Lower leg skin (tissue), 4 donors: ENCODE measurements around the gene ATG9A. TPM values are rescaled to one million over a fixed set of nuclear protein-coding genes. Genes with fewer than 3 reads are reported as not detected.
A peak's percentile ranks its signal among the peaks of the same experiment; 100 is the strongest.

Experiments used
- DNase-seq, 2 donors: peaks; one replicate each; pipeline ENCODE4 v3.0.0-alpha.2; 2019; ENCODE audit warnings: low spot score in 2 of 2
- H3K4me3 ChIP-seq: fragments of 200-600 bp; sonication (generic); 2 replicates; pipeline ENCODE4 v1.5.1; 2017; ENCODE audit warnings: mild to moderate bottlenecking, low read depth; ENCODE audit not compliant: poor library complexity, severe bottlenecking
- POLR2A ChIP-seq, 2 donors: fragments of 450-650 bp; IDR thresholded peaks; one replicate each; pipeline ENCODE4 v1.6.1; 2016 to 2017; ENCODE audit warnings: antibody characterized with exemption in 2 of 2, mild to moderate bottlenecking in 1 of 2, moderate library complexity in 1 of 2
- WGBS, 2 donors: methylation state at CpG; one replicate each; pipeline ENCODE4 v1.1.5; 2018; 5-methylcytosine and 5-hydroxymethylcytosine counted together
- intact Hi-C: fragments of 100-400 bp; cut with DNase I; formaldehyde crosslinking; loops from one replicate; pipeline ENCODE4 v1.15.0; 2023; ENCODE audit warnings: low total_unique reads
- total RNA-seq, 4 donors: library from RNA; depleted of rRNA; stranded (reverse); fragments of >200 nt; gene quantifications; one replicate each; pipeline ENCODE4 v1.1.0, GENCODE V29; 2016
- TF ChIP-seq, protein P1 (sequence below), 3 donors: fragments of 450-650 bp; IDR thresholded peaks; one replicate each; pipeline ENCODE4 v1.5.1; 2016; ENCODE audit warnings: antibody characterized with exemption in 3 of 3, mild to moderate bottlenecking in 3 of 3, moderate library complexity in 2 of 3

ATG9A gene
- total RNA-seq, 4 donors from 2014 or later: 57.6 to 92.8 (median 61.9) TPM

DNA sequence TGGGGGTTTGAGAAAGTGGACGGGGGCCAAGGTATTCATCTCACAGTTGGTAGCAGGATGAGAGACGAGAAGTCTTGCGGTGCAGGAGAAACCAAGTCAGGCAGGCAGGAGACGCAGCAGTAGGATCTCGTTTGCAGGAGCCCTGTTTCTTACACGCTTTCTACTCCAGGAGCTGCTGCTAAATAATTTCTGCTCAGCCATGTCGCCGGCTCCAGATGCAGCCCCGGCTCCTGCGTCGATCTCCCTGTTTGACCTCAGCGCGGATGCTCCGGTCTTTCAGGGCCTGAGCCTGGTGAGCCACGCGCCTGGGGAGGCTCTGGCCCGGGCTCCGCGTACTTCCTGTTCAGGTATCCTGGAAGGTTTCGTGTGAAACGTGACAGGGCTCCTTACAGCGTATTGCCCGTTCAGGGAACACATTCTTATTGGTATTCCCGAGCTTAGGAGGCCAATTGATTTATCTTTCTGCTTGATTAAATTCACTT lies 664 bp upstream of the ATG9A start:
- DNase-seq: no peak
- TF ChIP-seq, protein P1, sequence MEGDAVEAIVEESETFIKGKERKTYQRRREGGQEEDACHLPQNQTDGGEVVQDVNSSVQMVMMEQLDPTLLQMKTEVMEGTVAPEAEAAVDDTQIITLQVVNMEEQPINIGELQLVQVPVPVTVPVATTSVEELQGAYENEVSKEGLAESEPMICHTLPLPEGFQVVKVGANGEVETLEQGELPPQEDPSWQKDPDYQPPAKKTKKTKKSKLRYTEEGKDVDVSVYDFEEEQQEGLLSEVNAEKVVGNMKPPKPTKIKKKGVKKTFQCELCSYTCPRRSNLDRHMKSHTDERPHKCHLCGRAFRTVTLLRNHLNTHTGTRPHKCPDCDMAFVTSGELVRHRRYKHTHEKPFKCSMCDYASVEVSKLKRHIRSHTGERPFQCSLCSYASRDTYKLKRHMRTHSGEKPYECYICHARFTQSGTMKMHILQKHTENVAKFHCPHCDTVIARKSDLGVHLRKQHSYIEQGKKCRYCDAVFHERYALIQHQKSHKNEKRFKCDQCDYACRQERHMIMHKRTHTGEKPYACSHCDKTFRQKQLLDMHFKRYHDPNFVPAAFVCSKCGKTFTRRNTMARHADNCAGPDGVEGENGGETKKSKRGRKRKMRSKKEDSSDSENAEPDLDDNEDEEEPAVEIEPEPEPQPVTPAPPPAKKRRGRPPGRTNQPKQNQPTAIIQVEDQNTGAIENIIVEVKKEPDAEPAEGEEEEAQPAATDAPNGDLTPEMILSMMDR (IDR thresholded peaks at IDR 0.05): no peak
- TF ChIP-seq POLR2A (IDR thresholded peaks at IDR 0.05): no peak
- intact Hi-C loops: no loop called here
- peak overlapping the region; percentile 46 for H3K4me3 ChIP-seq
- 0 to 1% methylated on average over 24 of the region's 24 CpGs for WGBS, 2 donors

- TF ChIP-seq, protein P1 (IDR thresholded peaks at IDR 0.05): no peak
- no peak for TF ChIP-seq POLR2A (IDR thresholded peaks at IDR 0.05)
- intact Hi-C loops: loop anchor here (10.0 kb wide), 1 partner anchor 924 kb away; no protein-coding TSS in a partner anchor
- 1 to 3% methylated on average over 11 to 15 of the region's 19 CpGs for WGBS, 2 donors
- no peak for DNase-seq
- H3K4me3 ChIP-seq: peak overlapping the region; percentile 46
Observed at GRCh38 chr2:219228911-219229304, 528 bp downstream of the ATG9A start.

DNA sequence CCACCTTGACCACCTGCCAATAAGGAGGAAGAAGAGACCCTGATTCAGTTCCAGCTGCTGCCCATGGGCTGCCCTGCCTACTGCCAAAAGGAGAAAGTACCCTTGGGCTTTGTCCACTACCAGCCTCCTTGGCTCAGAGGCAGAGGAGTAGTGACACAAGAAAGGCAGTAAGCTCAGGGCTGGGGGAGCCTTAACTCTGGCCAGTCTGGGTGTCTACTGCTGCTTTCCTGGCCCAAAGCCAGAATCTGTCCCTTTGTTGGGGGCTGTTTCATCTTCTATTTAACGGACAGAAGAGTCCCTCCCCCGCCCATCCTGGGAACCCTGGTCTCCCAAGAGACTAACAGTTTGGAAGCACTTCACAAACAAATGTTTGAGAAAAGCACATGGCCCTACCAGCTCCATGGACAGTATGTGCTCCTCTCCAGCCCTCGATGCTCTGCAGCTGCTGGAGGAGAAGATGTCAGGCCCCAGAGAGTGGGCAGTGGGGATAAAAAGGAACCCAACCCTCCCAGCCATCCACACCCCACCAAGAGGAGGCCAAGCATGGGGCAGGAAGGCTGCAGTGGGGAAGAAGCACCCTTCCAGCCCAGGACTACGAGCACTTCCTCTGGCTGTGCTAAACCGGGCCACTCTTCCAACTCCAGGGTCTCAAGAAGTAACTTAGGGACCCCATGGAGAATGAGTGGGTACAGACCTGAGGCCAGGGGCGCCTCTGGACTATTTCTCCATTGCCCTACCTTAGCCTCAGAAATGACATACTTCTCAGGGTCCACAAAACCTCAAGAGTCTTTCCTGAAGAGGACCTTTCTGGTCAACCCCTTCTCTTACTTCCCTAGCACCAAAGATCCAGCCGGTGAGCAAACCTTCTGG lies 1.2 kb downstream of the ATG9A start:
- DNase-seq: no peak
- 33 to 42% methylated on average over 7 of the region's 7 CpGs for WGBS, 2 donors
- TF ChIP-seq, protein P1 (IDR thresholded peaks at IDR 0.05): no peak
- TF ChIP-seq POLR2A (IDR thresholded peaks at IDR 0.05): no peak
- intact Hi-C loops: loop anchor here (10.0 kb wide), 1 partner anchor 923 kb away; no protein-coding TSS in a partner anchor
- H3K4me3 ChIP-seq: peak overlapping the region; percentile 46

- intact Hi-C loops: loop anchor here (10.0 kb wide), 1 partner anchor 921 kb away; no protein-coding TSS in a partner anchor
- no peak for DNase-seq
- no peak for TF ChIP-seq POLR2A (IDR thresholded peaks at IDR 0.05)
- TF ChIP-seq, protein P1 (IDR thresholded peaks at IDR 0.05): no peak
- H3K4me3 ChIP-seq: no peak overlapping the region
- 70 to 79% methylated on average over 3 of the region's 3 CpGs for WGBS, 2 donors
Observed at GRCh38 chr2:219225350-219225749, 4.1 kb downstream of the ATG9A start.

GRCh38 chr2:219223831-219224610 lies 5.4 kb downstream of the ATG9A start:
- intact Hi-C loops: loop anchor here (10.0 kb wide), 1 partner anchor 919 kb away; no protein-coding TSS in a partner anchor
- DNase-seq: no peak
- H3K4me3 ChIP-seq: no peak overlapping the region
- 93 to 94% methylated on average over 26 to 31 of the region's 31 CpGs for WGBS, 2 donors
- TF ChIP-seq, protein P1 (IDR thresholded peaks at IDR 0.05): no peak
- no peak for TF ChIP-seq POLR2A (IDR thresholded peaks at IDR 0.05)
